CD4-positive, alpha-beta T cell treated with Interleukin-6 at 100 ng/mL for 8 hours (primary cell): ENCODE measurements around the gene GRAPL.
"Not testable (repeated sequence)": the region's sequence is repeated elsewhere in the genome, so short reads cannot be mapped to it uniquely, and the experiment has no call there.

Experiments used
- DNase-seq: peaks from one replicate; pipeline ENCODE4 v3.0.0-alpha.2; 2020; ENCODE audit warnings: mixed read lengths, low spot score

The GRAPL gene

GRCh38 chr17:19127148-19127980 is at the start of gene GRAPL:
TSS of gene GRAPL (plus strand) at chr17:19127589. CDS start at chr17:19127620, 31 bp downstream.
- DNase-seq, result not testable (repeated sequence)

- DNase-seq, result not testable (repeated sequence)
These were observed 38.3 kb upstream of the GRAPL start for GRCh38 chr17:19088804-19089685.

GRCh38 chr17:19090058-19090772 is 37.2 kb upstream of the GRAPL start:
- DNase-seq, result not testable (repeated sequence)

- DNase-seq, result not testable (repeated sequence)
These were observed 34.4 kb upstream of the GRAPL start for GRCh38 chr17:19092737-19093683.

- not testable (repeated sequence) for DNase-seq
These were observed 33.5 kb upstream of the GRAPL start for GRCh38 chr17:19093684-19094438.

GRCh38 chr17:19108517-19108916 is 18.9 kb upstream of the GRAPL start:
- not testable (repeated sequence) for DNase-seq

- DNase-seq, result not testable (repeated sequence)
These were observed 16.9 kb upstream of the GRAPL start for GRCh38 chr17:19110189-19111097.

- DNase-seq, result peak; percentile 45
These were observed 16.2 kb upstream of the GRAPL start for GRCh38 chr17:19111111-19111711.

GRCh38 chr17:19111801-19112458 is 15.5 kb upstream of the GRAPL start:
- peak; percentile 21 for DNase-seq

- peak; percentile 0 for DNase-seq
These were observed 14.9 kb upstream of the GRAPL start for GRCh38 chr17:19112459-19112826.

- DNase-seq, result not testable (repeated sequence)
These were observed 8.7 kb upstream of the GRAPL start for GRCh38 chr17:19118695-19119094.

- DNase-seq, result not testable (repeated sequence)
These were observed 2.1 kb upstream of the GRAPL start for GRCh38 chr17:19125289-19125688.

- DNase-seq, result not testable (repeated sequence)
These were observed 2.1 kb downstream of the GRAPL start for GRCh38 chr17:19129500-19129899.

- DNase-seq, result not testable (repeated sequence)
These were observed 3.7 kb downstream of the GRAPL start for GRCh38 chr17:19131108-19131507.

- not testable (repeated sequence) for DNase-seq
These were observed 4.4 kb downstream of the GRAPL start for GRCh38 chr17:19131772-19132171.

- not testable (repeated sequence) for DNase-seq
These were observed 6.4 kb downstream of the GRAPL start for GRCh38 chr17:19133793-19134192.

GRCh38 chr17:19135391-19135790 is 8.0 kb downstream of the GRAPL start:
- DNase-seq, result not testable (repeated sequence)

GRCh38 chr17:19136138-19136537 is 8.7 kb downstream of the GRAPL start:
- DNase-seq, result not testable (repeated sequence)
